ENCODE results near the gene LYPD3.
"Not testable (repeated sequence)": the region's sequence is repeated elsewhere in the genome, so short reads cannot be mapped to it uniquely, and the experiment has no call there.

Gene LYPD3

GRCh38 chr19:43465468-43466120, at the start of gene LYPD3:
TSS of gene LYPD3 (minus strand) at chr19:43465608. CDS start at chr19:43465571, 37 bp downstream.
- DNase-seq: no peak

DNA sequence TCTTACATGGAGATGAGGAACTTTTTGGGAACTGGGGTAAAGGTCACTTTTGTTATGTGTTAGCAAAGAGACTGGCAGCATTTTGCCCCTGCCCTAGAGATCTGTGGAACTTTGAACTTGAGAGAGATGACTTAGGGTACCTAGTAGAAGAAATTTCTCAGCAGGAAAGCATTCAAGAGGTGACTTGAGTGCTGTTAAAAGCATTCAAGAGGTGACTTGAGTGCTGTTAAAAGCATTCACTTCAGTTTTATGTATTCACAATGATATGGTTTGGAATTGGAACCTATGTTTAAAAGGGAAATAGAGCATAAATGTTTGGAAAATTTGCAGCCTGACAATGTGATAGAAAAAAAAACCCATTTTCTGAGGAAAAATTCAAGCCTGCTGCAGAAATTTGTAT, 47.0 kb upstream of the LYPD3 start:
- DNase-seq: not testable (repeated sequence)

DNA sequence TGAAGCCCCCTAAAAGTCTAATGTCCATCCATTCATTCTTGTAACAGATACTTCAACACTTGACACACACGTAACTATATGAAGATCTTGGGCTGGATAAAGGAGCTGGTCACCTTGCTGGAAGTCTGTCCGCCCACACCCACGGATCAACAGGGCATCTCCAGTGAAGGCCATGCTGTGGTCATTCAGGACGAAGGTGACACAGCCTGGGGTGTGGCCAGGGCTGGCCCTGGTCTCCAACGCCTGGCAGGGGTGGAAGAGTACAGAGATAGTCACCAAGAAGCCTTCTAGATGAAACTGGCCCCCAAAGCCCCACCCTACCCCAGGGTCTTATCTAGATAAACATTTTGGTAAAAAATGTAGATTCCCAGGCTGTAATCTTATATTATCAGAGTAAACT, 45.9 kb upstream of the LYPD3 start:
- no peak for DNase-seq

- no peak for DNase-seq
Measured at GRCh38 chr19:43510713-43511112, 45.3 kb upstream of the LYPD3 start.

- DNase-seq: no peak
Measured at GRCh38 chr19:43507880-43508279, 42.5 kb upstream of the LYPD3 start.

DNA sequence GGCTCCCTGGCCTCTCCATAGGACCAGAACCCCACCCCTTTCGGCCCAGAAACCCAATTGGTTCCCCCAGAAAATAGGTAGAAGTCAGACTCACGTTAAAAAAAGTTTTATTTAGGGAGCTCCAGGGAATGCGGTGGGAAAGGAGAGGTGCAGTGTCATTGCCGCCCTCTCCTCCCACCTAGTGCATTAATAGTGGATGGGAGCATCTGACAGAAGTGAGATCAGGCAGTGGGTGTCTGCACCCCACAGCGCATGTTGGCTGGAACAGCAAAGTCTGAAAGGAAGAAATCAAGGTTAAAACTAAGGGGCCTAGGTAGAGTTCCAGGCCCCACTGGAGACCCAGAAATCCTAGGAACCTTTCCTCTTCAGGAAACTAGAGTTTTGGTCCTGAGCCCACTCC, 41.2 kb upstream of the LYPD3 start:
- no peak for DNase-seq

GRCh38 chr19:43505941-43506340, 40.5 kb upstream of the LYPD3 start:
- no peak for DNase-seq

DNA sequence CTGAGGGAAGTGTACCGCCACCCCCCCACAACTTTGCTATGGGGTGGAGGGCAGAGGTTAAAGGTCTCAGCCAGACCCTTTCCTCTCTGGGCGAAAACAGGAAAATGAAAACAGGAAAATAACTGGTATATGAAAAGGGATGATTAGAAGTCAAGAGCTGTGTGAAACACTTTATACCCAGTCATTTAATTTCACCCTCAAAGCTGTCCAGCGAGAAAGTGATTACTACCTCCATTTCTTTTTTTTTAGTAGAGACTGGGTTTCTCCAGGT, 39.7 kb upstream of the LYPD3 start:
- DNase-seq: no peak

DNA sequence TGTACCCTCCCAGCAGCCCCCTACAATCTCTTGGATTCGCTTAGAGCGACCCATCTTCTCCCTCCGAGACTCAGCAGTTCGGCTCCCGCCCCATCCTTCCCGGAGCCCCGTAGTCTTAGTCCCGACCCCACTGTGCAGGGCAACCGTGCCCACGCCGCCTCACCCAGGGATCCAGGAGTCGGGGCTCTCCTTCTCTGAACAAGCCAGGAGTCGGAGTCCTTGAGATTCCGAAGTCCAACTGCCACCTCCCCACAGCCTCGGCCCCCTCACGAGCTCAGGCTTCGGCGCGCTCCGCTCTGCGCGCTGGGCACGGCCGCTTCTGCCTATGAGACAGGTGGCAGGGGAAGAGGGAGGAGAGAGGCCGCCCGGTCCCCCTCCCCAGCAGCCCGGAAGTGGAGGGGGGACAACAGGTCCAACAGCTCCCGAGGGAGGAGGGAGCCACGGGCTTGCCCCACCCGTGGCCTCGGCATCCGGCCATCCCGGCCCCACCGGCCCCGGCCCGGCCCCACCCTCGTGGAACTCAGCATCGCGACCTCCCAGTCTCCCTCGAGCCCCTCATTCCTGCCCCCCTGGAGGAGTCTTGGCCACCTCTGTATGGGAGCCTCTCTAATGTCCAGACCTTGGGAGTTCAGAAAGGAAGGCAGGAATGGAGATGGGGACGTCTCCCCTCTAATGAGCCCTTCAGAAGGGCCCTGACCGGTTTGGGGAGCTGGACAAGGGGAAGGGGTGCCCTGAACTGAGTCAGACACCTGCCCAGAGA, 39.2 kb upstream of the LYPD3 start, which contains the start of gene PHLDB3:
Gene PHLDB3, minus strand, starts transcription at position 321 of the 760 bp plus-strand sequence. CDS start 628 bp downstream, outside the sequence.
- DNase-seq: peak in 1 of 2 experiments; percentile 55

DNA sequence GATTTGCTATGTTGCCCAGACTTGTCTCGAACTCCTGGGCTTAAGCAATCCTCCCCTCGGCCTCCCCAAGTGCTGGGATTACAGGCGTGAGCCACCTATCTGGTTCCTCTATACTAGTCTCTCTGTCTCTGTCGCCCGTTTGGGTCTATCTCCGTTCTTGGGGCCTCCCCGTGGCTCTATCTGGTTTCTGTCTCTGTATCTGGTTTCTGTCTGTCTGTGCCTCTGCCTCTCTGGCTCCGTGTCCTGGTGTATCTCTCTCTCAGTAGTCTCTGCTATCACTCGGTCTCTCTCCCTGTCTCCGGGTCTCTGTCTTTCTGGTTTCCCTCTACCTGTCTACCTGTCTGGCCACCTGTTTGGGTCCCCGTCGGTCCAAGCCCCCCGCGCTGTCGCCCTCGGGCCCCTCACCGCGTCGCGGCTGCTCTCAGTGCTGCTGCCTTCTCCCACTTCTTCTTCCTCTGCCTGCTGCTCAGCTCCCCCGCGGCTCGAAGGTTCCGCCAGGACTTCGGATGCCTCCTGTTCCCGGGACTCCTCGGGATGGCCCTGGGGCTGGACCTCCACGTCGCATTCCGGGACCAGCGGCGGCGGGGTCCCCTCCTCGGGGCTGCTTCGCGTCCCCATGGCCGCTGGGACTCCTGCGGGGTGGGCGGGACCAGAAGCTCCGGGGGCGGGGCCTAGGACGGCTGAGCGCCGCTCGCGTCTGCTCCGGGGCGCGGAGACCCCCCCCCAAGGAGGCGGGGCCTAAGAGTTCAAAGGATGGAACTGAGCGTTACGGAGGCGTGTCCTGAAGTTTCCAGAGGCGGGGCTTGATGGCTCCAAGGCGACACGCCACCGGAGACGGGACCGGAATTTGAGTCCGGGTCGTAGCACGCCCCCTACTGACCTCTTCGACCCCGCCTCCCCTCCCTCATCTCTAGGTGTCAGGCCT, 38.4 kb upstream of the LYPD3 start:
- DNase-seq: peak; percentile 74 to 88

DNA sequence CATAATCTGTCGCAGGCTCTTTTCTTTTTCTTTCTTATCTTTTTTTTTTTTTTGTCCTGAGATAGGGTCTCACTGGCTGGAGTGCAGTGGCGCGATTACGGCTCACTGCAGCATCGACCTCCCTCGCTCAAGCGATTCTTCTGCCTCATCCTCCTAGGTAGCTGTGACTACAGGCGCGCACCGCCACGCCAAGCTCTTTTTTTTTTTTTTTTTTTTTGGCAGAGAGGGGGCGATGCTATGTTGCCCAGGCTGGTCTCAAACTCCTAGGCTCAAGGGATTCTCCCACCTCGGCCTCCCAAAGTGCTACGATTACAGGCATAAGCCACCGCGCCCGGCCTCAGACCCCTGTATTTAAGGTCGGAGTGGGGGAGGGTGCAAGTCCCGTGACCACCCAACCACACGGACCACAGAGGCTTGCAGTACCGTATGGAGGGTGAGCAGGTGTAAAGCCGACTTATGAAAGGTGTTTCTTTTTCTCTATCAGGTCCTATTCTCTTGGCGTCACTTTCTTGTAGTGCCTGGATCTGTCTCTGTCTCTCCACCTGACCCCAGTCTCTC, 37.1 kb upstream of the LYPD3 start:
- DNase-seq: no peak

- no peak for DNase-seq
Measured at GRCh38 chr19:43501661-43502418, 36.4 kb upstream of the LYPD3 start.

GRCh38 chr19:43499042-43499441, 33.6 kb upstream of the LYPD3 start:
- no peak for DNase-seq

DNA sequence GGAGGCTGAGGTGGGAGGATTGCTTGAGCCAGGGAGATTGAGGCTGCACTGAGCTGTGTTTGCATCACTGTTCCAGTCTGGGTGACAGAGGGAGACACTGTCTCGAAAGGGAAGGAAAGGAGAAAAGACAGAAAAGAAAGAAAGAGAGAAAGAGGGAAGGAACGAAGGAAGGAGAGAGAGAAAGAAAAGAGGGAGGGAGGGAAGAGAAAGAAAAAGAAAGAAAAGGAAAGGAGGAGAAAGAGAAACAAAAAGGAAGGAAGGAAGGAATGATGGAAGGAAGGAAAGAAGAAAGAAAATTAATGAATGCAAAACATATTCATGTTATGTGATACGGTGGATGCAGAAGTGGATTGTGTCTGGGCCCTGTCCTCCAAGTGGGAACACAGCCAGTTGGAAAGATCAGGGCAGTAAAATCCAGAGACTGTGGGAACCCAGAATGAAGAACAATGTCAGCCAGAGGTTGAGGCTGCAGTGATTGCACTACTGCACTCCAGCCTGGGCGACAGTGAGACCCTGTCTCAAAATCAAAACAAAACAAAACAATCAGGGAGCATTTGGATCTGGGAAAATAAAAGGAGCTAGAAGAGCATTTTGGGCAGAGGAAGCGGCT, 32.9 kb upstream of the LYPD3 start:
- no peak for DNase-seq

GRCh38 chr19:43496960-43497359, 31.6 kb upstream of the LYPD3 start:
- no peak for DNase-seq

- no peak for DNase-seq
Measured at GRCh38 chr19:43495082-43495481, 29.7 kb upstream of the LYPD3 start.

- no peak for DNase-seq
Measured at GRCh38 chr19:43490759-43491158, 25.4 kb upstream of the LYPD3 start.

GRCh38 chr19:43489979-43490599, 24.7 kb upstream of the LYPD3 start:
- DNase-seq: no peak

- DNase-seq: no peak
Measured at GRCh38 chr19:43489310-43489709, 23.9 kb upstream of the LYPD3 start.

GRCh38 chr19:43488179-43488578, 22.8 kb upstream of the LYPD3 start:
- DNase-seq: no peak

GRCh38 chr19:43486412-43486811, 21.0 kb upstream of the LYPD3 start:
- no peak for DNase-seq

GRCh38 chr19:43485951-43486350, 20.5 kb upstream of the LYPD3 start:
- DNase-seq: no peak
